Fibroblast of lung (primary cell): ENCODE measurements around the gene ZNF14.

Source experiments
- EZH2 ChIP-seq: IDR thresholded peaks from 2 replicates; pipeline ENCODE4 v1.5.1; 2012; ENCODE audit warnings: low read length, control low read depth, mild to moderate bottlenecking; ENCODE audit errors: missing control alignments
- TF ChIP-seq, protein P1 (sequence below), 2 donors: IDR thresholded peaks in 1 of 2; conservative IDR thresholded peaks in 1 of 2; 1 replicate in 1 of 2; 2 replicates in 1 of 2; pipeline ENCODE4 v1.5.1; 2011 to 2012; ENCODE audit warnings: low read length in 2 of 2, control low read depth in 1 of 2, inconsistent platforms in 1 of 2, low read depth in 1 of 2, mild to moderate bottlenecking in 1 of 2

DNA sequence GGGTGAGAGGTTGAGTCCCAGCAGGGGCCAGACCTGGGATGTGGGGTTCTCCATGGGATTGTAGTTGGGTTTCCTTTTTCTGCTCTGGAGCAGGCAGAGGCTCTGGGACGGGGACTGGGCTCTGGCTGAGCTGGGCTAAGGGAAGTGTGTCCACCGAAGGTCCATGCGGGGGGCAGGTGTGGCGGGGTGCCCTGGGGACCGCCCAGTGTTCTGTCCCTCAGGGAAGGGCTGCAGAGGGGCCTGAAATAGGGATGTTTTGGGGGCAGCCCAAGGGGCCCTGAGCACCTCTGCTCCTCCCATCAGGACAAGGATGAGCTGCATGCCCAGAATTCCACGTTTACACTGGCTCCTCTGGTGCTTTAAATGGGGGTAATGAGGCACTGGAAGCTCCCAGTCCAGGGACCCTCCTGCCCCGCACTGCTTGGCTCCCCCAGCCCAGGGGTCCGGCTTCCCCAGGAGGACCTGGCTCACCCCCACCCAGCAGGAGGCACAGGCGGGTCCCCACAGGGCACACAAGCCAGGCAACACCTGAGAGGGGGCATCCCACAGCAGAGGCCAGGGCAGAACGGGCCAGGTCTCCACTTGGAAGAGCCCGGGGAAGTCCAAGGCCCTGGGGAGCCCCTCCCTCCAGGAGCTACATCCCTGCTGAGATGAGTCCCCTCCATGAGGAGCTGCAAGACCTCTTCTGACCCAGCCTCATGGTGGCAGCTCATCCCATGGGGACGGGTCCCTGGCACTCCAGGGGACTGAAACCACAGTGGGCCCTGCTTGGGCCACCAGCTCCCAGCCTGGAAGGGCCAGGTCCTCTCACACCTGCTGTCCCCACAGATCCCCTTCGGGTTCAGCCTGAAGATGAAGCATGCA, 14.7 kb upstream of the ZNF14 start:
- TF ChIP-seq, protein P1, sequence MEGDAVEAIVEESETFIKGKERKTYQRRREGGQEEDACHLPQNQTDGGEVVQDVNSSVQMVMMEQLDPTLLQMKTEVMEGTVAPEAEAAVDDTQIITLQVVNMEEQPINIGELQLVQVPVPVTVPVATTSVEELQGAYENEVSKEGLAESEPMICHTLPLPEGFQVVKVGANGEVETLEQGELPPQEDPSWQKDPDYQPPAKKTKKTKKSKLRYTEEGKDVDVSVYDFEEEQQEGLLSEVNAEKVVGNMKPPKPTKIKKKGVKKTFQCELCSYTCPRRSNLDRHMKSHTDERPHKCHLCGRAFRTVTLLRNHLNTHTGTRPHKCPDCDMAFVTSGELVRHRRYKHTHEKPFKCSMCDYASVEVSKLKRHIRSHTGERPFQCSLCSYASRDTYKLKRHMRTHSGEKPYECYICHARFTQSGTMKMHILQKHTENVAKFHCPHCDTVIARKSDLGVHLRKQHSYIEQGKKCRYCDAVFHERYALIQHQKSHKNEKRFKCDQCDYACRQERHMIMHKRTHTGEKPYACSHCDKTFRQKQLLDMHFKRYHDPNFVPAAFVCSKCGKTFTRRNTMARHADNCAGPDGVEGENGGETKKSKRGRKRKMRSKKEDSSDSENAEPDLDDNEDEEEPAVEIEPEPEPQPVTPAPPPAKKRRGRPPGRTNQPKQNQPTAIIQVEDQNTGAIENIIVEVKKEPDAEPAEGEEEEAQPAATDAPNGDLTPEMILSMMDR (conservative IDR thresholded peaks at IDR 0.05 in 1 of 2, IDR thresholded peaks at IDR 0.05 in 1 of 2; ENCODE audit: low read depth in 1 of 2, low read length in 2 of 2): no peak
- no peak for TF ChIP-seq EZH2
